HepG2 (cell line): ENCODE data around the gene CPM. TPM values are rescaled to one million over a fixed set of nuclear protein-coding genes. Genes with fewer than 3 reads are reported as not detected.

Experiments
- EED ChIP-seq: sonication (generic); formaldehyde crosslinking; IDR thresholded peaks from 2 replicates; pipeline ENCODE4 v1.5.0; 2020; ENCODE audit warnings: mild to moderate bottlenecking, missing genetic modification reagents
- ELF3 ChIP-seq: IDR thresholded peaks from 2 replicates; pipeline ENCODE4 v1.6.1; 2016; ENCODE audit warnings: missing genetic modification reagents, missing compliant biosample characterization
- ETV5 ChIP-seq: IDR thresholded peaks from 2 replicates; pipeline ENCODE4 v1.6.1; 2018; ENCODE audit warnings: missing biosample characterization, missing genetic modification reagents, inconsistent platforms, borderline replicate concordance
- FOXP1 ChIP-seq, 2 experiments: fragments of 450-650 bp in 1 of 2; IDR thresholded peaks; 2 replicates each; pipeline ENCODE4 v1.6.1; 2017 to 2018; ENCODE audit warnings: antibody characterized with exemption in 1 of 2
- HOXA7 ChIP-seq: sonication (generic); formaldehyde crosslinking; IDR thresholded peaks from 2 replicates; pipeline ENCODE4 v1.8.1; 2022; ENCODE audit warnings: mild to moderate bottlenecking, missing genetic modification reagents, moderate library complexity
- KAT7 ChIP-seq: IDR thresholded peaks from 2 replicates; pipeline ENCODE4 v1.6.1; 2018; ENCODE audit warnings: borderline replicate concordance, missing compliant biosample characterization
- KDM6A ChIP-seq: IDR thresholded peaks from 2 replicates; pipeline ENCODE4 v1.6.1; 2016; ENCODE audit warnings: low read depth
- MTF1 ChIP-seq: sonication (generic); formaldehyde crosslinking; IDR thresholded peaks from 2 replicates; pipeline ENCODE4 v1.5.0; 2020; ENCODE audit warnings: missing genetic modification reagents
- NONO ChIP-seq, 2 experiments: fragments of 450-650 bp in 1 of 2; sonication (generic) in 1 of 2; formaldehyde crosslinking in 1 of 2; IDR thresholded peaks in 1 of 2; conservative IDR thresholded peaks in 1 of 2; 2 replicates each; pipeline versions ENCODE4 v1.6.1 to v1.8.0; 2017 to 2022; ENCODE audit warnings: mild to moderate bottlenecking in 1 of 2, missing genetic modification reagents in 1 of 2, moderate library complexity in 1 of 2
- REL ChIP-seq: sonication (generic); formaldehyde crosslinking; conservative IDR thresholded peaks from 2 replicates; pipeline ENCODE4 v1.8.0; 2022; ENCODE audit warnings: mild to moderate bottlenecking, missing genetic modification reagents, moderate library complexity
- SNAI1 ChIP-seq: sonication (generic); formaldehyde crosslinking; IDR thresholded peaks from 2 replicates; pipeline ENCODE4 v1.5.0; 2020; ENCODE audit warnings: mild to moderate bottlenecking, missing genetic modification reagents, borderline replicate concordance
- XBP1 ChIP-seq: sonication (generic); formaldehyde crosslinking; IDR thresholded peaks from 2 replicates; pipeline ENCODE4 v1.5.0; 2020; ENCODE audit warnings: missing genetic modification reagents
- ZNF17 ChIP-seq: sonication (generic); formaldehyde crosslinking; IDR thresholded peaks from 2 replicates; pipeline ENCODE4 v1.5.0; 2020; ENCODE audit warnings: mild to moderate bottlenecking, missing genetic modification reagents
- ZNF205 ChIP-seq: IDR thresholded peaks from 2 replicates; pipeline ENCODE4 v1.6.1; 2018; ENCODE audit warnings: missing biosample characterization, missing genetic modification reagents
- ZNF282 ChIP-seq: fragments of 450-650 bp; IDR thresholded peaks from 2 replicates; pipeline ENCODE4 v1.6.1; 2018; ENCODE audit not compliant: partially characterized antibody
- ZNF44 ChIP-seq: sonication (generic); formaldehyde crosslinking; IDR thresholded peaks from 2 replicates; pipeline ENCODE4 v1.5.1; 2020; ENCODE audit warnings: mild to moderate bottlenecking, missing genetic modification reagents
- ZNF878 ChIP-seq: sonication (generic); formaldehyde crosslinking; IDR thresholded peaks from 2 replicates; pipeline ENCODE4 v1.8.1; 2023; ENCODE audit warnings: mild to moderate bottlenecking, missing genetic modification reagents, moderate library complexity
- ZSCAN12 ChIP-seq: sonication (generic); formaldehyde crosslinking; IDR thresholded peaks from 2 replicates; pipeline ENCODE4 v1.9.0; 2021; ENCODE audit warnings: mild to moderate bottlenecking, missing genetic modification reagents
- polyA plus RNA-seq, 8 experiments: library from polyadenylated mRNA; depleted of rRNA in 3 of 8; stranded (reverse) in 7 of 8; unstranded in 1 of 8; fragments of >200 nt; fragmentation: Illumina TruSeq in 4 of 8; extraction: Trizol in 4 of 8; gene quantifications; 2 replicates each; pipeline versions ENCODE4 v1.2.1 to v1.2.3, GENCODE V29; 2011 to 2016; ENCODE audit warnings: low read depth in 4 of 8, missing spikeins in 1 of 8, mixed read lengths in 1 of 8; ENCODE audit not compliant: insufficient read depth in 1 of 8
- total RNA-seq, 5 experiments: library from RNA; depleted of rRNA; stranded (reverse); fragments of >200 nt; fragmentation: Illumina TruSeq; extraction: Trizol; gene quantifications; 2 replicates each; pipeline ENCODE4 v1.2.3, GENCODE V29; 2016; ENCODE audit warnings: low read depth in 1 of 5
- TF ChIP-seq, protein P1 (sequence below): sonication (generic); formaldehyde crosslinking; IDR thresholded peaks from 2 replicates; pipeline ENCODE4 v1.4.0; 2020; ENCODE audit warnings: missing genetic modification reagents
- TF ChIP-seq, protein P2 (sequence below): sonication (generic); formaldehyde crosslinking; IDR thresholded peaks from 2 replicates; pipeline ENCODE4 v1.4.0; 2020; ENCODE audit warnings: mild to moderate bottlenecking, missing genetic modification reagents, borderline replicate concordance
- TF ChIP-seq, protein P3 (sequence below): IDR thresholded peaks from 2 replicates; pipeline ENCODE4 v1.6.1; 2018; ENCODE audit warnings: missing genetic modification reagents

The CPM gene
- total and polyA plus RNA-seq, 2 of the 13 experiments (the other 11 are each of a cell fraction or from before 2014, with no cell fraction given) = not detected

DNA sequence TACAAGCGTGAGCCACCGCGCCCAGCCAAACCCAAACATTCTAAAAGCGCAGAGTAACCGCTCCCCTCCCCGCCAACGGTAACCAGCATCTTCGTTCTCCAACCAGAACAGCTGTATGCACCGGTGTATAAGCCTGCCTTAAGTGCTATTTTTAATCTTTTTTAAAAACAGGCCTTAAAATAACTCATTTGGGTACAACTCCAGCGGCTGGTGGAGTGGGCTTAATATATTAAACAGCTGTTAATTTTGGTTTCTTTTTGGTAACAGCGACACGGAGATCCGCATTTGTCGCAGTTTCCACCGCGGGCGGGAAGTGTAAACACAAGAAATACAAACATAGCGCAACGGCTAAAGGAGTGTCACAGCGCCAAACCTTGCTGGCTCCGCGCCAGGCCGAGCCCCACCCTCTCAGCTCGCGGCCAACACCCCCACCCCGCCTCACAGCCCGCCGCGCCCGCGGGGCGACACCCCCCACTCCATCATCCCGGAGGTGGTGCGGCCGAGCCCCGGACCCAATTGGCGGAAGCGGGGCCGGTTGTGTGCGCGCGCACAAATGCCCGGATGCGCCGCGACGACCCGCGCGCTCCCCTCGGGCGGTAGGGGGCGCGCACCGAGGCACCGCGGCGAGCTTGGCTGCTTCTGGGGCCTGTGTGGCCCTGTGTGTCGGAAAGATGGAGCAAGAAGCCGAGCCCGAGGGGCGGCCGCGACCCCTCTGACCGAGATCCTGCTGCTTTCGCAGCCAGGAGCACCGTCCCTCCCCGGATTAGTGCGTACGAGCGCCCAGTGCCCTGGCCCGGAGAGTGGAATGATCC, 125.2 kb downstream of the CPM start, which contains the start of gene MDM2 (continued):
- TF ChIP-seq, protein P1, sequence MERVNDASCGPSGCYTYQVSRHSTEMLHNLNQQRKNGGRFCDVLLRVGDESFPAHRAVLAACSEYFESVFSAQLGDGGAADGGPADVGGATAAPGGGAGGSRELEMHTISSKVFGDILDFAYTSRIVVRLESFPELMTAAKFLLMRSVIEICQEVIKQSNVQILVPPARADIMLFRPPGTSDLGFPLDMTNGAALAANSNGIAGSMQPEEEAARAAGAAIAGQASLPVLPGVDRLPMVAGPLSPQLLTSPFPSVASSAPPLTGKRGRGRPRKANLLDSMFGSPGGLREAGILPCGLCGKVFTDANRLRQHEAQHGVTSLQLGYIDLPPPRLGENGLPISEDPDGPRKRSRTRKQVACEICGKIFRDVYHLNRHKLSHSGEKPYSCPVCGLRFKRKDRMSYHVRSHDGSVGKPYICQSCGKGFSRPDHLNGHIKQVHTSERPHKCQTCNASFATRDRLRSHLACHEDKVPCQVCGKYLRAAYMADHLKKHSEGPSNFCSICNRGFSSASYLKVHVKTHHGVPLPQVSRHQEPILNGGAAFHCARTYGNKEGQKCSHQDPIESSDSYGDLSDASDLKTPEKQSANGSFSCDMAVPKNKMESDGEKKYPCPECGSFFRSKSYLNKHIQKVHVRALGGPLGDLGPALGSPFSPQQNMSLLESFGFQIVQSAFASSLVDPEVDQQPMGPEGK = peak; percentile 97
- TF ChIP-seq NONO (IDR thresholded peaks at IDR 0.05) = no peak
- peak; percentile 82 for TF ChIP-seq NONO (CRISPR knock-in tag; conservative IDR thresholded peaks at IDR 0.05)
- no peak for TF ChIP-seq MTF1 (CRISPR knock-in tag)
- TF ChIP-seq ZNF282 = no peak
- no peak for TF ChIP-seq HOXA7 (CRISPR knock-in tag)
- TF ChIP-seq EED = peak; percentile 82; the same call in 1 of the 2 replicates
- TF ChIP-seq SNAI1 = no peak
- peak; percentile 82 for TF ChIP-seq ETV5 (CRISPR knock-in tag)
- TF ChIP-seq REL (CRISPR knock-in tag) = no peak
- TF ChIP-seq XBP1 = no peak; the same call in 1 of the 2 replicates
- TF ChIP-seq, protein P2, sequence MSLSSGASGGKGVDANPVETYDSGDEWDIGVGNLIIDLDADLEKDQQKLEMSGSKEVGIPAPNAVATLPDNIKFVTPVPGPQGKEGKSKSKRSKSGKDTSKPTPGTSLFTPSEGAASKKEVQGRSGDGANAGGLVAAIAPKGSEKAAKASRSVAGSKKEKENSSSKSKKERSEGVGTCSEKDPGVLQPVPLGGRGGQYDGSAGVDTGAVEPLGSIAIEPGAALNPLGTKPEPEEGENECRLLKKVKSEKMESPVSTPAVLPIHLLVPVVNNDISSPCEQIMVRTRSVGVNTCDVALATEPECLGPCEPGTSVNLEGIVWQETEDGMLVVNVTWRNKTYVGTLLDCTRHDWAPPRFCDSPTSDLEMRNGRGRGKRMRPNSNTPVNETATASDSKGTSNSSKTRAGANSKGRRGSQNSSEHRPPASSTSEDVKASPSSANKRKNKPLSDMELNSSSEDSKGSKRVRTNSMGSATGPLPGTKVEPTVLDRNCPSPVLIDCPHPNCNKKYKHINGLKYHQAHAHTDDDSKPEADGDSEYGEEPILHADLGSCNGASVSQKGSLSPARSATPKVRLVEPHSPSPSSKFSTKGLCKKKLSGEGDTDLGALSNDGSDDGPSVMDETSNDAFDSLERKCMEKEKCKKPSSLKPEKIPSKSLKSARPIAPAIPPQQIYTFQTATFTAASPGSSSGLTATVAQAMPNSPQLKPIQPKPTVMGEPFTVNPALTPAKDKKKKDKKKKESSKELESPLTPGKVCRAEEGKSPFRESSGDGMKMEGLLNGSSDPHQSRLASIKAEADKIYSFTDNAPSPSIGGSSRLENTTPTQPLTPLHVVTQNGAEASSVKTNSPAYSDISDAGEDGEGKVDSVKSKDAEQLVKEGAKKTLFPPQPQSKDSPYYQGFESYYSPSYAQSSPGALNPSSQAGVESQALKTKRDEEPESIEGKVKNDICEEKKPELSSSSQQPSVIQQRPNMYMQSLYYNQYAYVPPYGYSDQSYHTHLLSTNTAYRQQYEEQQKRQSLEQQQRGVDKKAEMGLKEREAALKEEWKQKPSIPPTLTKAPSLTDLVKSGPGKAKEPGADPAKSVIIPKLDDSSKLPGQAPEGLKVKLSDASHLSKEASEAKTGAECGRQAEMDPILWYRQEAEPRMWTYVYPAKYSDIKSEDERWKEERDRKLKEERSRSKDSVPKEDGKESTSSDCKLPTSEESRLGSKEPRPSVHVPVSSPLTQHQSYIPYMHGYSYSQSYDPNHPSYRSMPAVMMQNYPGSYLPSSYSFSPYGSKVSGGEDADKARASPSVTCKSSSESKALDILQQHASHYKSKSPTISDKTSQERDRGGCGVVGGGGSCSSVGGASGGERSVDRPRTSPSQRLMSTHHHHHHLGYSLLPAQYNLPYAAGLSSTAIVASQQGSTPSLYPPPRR (CRISPR knock-in tag) = peak; percentile 65
- peak; percentile 68; the same call in 1 of the 2 replicates for TF ChIP-seq ZNF205 (CRISPR knock-in tag)
- TF ChIP-seq ZSCAN12 (CRISPR knock-in tag) = 0 out of 2 replicates have a peak, but pooled peaks have one; percentile 19
- TF ChIP-seq FOXP1 (IDR thresholded peaks at IDR 0.05) = no peak
- peak; percentile 72; the same call in 1 of the 2 replicates for TF ChIP-seq FOXP1 (CRISPR knock-in tag; IDR thresholded peaks at IDR 0.05)
- TF ChIP-seq KDM6A (CRISPR knock-in tag) = no peak
- peak; percentile 88; the same call in 1 of the 2 replicates for TF ChIP-seq ZNF17
- TF ChIP-seq ELF3 (CRISPR knock-in tag) = peak; percentile 85
- peak; percentile 22; the same call in 1 of the 2 replicates for TF ChIP-seq KAT7
- no peak for TF ChIP-seq ZNF44
- TF ChIP-seq ZNF878 (CRISPR knock-in tag) = peak; percentile 85; the same call in 1 of the 2 replicates
- TF ChIP-seq, protein P3, sequence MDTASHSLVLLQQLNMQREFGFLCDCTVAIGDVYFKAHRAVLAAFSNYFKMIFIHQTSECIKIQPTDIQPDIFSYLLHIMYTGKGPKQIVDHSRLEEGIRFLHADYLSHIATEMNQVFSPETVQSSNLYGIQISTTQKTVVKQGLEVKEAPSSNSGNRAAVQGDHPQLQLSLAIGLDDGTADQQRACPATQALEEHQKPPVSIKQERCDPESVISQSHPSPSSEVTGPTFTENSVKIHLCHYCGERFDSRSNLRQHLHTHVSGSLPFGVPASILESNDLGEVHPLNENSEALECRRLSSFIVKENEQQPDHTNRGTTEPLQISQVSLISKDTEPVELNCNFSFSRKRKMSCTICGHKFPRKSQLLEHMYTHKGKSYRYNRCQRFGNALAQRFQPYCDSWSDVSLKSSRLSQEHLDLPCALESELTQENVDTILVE (CRISPR knock-in tag) = peak; percentile 83
